GM18498 (cell line): Measurements from ENCODE around the gene HSPB9.

Source experiments
- ATAC-seq: cut with Tn5 transposase; IDR thresholded peaks from one replicate; pipeline ENCODE4 v1.9.1; 2021; ENCODE audit warnings: mild to moderate bottlenecking, moderate library complexity; ENCODE audit not compliant: unreplicated experiment

Gene HSPB9

DNA sequence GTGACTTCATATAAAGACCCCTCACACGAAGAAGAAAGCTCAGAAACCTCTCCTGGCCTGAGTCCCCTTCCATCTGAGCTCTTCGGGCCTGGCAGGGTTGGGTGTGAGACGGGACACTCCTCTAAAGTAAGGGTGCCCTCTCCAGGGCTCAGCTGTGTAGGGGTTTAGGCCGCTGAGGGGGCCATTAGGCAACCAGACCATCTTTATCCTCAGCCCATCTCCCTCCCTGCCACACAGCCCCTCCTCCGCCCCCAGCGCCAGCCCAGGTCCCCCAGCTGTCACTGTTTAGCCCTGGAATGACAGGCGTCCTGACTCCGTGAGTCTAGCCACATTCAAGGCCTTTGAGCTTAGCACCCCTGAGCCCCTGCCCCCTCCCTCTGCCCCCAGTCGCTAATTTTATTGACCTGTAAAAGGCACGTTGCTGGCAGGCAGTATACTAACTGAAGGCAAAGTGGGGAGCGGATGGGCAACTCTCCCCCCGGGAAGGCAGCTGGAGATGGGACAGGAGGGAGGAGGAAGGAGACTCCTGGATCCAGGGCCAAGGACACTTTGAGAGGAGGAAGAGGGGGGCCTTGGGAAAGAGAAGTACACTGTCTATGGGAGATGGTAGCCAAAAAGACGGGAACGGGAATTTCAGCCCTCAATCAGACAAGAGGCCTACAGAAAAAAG is 23.7 kb upstream of the HSPB9 start:
- ATAC-seq: no peak

GRCh38 chr17:42101513-42102292 is 20.9 kb upstream of the HSPB9 start:
- ATAC-seq: no peak

- no peak for ATAC-seq
Measured at GRCh38 chr17:42103221-42103954, 19.2 kb upstream of the HSPB9 start.

DNA sequence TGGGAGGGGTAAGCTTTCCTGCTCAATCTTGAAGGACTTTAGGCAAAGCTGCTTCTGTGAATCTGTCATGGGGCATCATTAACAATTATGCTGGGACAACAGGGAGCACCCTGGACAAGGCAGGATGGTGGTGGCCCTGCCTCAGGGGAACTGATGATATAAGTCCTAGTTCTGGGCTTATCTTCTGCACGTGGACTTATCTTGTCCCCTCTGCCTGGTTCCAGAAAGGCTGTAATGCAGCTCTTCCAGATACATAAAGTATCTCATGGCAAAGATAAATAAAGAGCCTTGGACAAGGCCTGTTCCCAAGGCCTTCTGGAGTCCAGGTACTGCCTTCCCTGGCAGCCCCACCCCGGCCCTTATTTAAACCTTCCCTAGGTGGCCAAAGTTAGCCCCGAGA is 18.3 kb upstream of the HSPB9 start:
- no peak for ATAC-seq

GRCh38 chr17:42106009-42106408 is 16.6 kb upstream of the HSPB9 start:
- no peak for ATAC-seq

GRCh38 chr17:42107124-42107523 is 15.5 kb upstream of the HSPB9 start:
- ATAC-seq: no peak

DNA sequence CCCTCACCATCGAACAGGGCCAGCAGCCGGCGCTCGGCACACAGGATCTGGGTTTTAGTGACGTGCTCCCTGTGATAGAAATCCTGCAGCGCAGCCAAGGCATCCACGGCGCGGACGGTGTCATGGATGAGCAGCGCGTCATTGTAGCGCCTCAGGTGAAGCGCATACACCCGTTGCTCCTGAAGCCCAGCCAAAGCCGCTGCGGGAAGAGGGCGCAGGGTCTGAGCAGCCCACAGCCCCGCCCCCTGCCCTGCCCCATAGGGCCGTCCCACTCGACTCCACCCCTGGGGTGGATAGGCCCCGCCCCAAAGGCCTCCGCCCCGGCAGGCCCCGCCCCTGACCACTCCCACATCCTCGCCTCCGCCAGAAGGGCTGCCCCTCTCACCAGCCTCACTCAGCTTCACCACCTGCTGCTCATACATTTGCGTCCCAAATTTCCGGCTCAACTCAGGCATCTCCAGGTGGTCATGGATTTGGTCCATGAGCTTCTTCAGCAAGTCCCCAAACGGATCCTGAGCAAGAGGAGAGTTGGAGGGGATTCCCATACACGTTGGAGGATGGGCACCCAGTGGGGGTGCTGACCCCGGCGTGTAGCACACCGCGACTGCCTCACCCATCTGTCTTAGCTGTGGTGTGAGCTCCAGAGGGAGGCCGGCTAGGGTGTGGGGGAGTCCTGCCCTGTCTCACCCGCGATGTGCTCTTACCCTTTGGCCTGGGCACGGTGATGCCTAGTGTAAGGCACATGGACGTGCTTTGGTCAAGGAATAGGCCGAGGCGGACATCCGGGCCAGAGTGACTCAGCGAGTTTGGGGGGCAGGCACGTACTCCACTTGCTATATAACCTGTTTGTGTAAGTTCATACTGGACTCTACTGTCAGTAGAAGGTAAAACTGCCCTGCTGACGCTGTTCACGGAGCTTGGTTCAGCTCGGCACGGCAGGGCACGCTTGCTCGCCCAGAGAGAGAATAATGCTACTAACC is 14.7 kb upstream of the HSPB9 start:
- peak; percentile 78 for ATAC-seq

DNA sequence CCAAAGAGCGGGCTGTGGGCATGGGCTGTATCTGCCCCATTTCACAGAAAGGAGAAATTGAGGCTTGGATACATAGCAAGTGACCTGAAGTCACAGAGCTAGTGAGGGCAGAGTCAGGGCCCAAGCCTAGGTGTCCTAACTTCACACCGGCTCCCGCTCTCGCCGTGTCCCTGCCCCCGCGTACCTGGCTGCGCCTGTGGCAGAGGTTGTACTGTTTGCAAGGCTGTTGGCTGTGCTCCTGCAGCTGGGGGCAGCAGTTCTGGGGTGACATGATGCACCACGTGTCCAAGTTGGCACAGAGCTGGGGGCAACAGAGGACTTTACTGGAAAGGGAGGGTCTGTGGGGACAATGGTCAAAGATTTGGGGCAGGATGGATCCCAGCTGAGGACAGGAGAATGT is 13.5 kb upstream of the HSPB9 start:
- ATAC-seq: no peak

DNA sequence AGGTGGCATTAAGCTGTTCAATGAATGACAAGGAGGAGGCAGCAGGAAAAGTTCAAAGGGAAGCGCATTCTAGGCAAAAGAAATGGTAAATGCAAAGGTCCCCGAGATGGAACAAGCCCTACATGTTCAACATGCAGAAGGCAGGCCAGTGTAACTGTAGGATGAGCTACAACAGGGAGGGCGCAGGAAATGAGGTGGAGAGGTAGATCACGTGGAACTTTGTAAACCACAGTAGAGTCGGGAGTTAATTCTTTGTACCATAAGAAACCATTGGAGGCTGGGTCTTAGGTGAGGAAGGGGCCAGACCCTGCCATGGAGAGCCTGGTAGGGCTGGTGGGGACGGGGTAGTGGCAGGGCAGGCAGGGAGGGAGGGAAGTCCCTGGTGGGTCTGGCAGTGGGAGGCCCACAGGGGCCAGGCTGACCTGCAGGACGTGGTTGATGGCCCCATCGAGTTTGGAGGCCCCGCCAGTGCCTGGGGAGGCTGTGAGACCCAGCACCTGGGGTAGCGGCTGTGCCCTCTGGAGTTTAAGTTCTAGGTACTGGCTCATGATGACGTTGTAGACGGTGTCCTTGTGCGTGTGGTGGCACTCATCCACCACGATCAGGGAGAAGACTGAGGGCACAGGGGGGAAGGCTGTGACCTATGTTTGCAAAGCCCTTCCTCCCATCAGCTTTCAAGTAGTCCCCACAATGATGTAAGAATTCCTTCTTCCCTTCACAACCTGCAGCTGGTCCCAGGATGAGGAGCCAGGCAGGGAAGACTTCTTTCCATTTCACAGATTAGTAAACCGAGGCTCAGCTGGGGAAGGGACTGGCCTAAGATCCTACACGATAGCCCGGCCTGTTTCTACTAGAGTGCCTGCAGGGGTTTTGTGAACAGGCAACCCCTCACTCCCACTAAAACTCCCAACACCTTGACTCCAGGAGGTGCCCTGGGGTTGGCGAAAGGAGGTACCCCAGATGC is 12.0 kb upstream of the HSPB9 start:
- no peak for ATAC-seq

DNA sequence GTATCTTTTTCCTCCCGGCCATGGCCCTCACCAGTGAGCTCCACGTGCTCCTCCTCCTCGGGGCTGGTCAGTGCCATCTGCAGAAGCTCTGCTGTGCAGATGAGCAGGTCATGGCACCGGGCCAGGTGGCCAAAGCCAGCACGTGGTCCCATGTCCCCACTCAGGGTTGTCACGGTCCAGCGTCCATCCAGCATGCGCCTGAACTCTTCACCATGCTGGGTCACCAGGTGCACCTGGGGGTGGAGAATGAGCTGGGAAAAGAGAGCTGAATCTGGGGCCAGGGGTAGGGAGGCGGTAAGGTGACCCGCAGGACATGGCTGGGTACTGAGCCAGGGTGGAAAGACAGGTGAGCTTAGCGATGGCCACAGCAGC is 11.4 kb upstream of the HSPB9 start:
- no peak for ATAC-seq

DNA sequence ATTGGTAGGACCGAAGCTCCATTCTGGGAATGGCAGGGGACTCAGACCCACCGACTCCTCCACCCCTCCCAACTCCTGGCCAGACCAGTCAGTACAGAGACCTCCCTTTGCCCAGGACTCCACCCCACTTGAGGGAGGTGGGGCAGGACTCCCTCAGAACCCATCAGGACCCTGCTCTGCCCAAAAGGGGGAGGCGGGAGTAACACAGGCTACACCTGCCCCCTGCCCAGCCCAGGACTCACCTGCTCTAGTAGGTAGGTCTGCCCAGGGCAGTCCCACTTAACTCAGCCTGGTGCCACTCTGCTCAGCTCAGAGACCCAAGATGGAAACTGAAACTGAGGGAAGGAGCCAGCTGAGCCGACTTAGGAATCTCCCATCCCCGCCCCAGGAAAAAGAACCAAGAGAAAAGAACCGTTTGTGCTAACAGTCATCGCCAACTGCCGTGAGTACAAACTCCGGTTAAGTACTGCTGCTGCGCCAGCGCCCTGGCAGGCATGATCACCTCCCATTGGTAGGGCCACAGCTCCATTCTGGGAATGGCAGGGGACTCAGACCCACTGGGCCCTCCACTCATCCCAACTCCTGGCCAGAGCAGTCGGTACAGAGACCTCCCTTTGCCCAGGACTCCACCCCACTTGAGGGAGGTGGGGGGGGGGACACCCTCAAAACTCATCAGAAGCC is 10.6 kb upstream of the HSPB9 start:
- peak; percentile 8 for ATAC-seq

DNA sequence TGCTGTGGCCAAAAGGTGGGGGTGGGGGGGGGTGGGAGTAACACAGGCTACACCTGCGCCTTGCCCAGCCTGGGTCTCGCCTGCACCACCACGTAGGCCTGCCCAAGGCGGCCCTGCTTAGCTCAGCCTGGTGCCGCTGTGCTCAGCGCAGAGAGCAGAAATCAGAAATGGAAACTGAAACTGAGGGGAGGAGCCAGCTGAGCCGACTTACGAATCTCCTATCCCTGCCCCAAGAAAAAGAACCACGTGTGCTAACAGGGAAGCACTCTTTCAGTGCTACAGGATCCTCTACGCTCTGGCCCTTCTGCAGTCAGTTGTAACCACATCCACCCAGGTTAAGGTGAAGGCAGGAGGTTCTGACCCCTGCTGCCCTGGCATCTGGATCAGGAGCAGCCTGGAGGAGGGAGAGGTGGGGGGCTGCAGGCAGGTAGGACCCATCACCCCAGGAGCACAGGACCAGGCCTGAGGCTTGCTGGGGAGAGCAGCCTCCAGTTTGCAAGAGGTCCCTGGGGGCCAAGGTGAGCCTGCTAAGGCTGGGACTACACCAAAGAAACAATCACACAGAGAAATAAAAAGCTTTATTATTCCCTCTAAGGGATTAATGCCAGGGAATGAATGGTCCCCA is 9.9 kb upstream of the HSPB9 start, which contains the start of gene DHX58:
DHX58 (minus strand) TSS at position 163 of the 625 bp plus-strand sequence. CDS start 822 bp downstream, outside the sequence.
- peak; percentile 60 for ATAC-seq

DNA sequence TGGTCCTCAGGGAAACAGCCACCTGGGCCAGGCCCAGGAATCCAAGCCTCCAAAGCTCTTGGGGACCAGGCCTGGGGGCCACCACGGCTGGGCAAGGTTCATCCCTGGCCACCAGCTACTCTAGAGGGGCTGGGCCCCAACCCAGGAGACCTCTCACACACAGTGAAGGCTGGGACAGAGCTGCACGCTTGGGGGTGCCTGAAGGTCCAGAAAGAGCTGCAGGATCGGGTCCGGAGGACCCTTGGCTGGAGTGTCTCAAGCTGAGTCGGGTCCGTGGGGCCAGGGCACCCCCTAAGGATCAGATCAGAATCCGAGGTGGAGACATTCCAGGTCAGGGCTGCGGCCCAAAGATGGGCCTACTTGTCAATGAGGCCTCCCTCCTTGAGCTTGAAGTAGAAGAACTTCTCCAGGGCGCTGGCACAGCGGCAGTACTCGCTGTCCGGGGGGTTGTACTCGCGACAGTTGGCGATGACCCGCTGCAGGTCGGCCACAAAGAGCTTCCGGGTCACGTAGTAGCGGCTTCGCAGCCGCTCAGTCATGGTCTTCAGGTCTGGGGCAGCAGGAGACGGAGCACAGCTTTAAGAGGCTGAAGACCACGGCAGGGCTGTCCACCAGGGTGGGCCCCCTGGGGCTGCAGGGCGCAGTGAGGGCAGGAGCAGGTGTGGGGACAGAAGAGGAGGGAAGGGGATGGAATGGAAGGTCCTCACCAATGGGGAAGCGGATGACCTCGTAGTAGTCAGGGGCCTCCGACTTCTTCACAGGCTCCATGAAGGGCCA is 9.1 kb upstream of the HSPB9 start:
- no peak for ATAC-seq

- ATAC-seq: no peak
Measured at GRCh38 chr17:42114118-42114517, 8.5 kb upstream of the HSPB9 start.

DNA sequence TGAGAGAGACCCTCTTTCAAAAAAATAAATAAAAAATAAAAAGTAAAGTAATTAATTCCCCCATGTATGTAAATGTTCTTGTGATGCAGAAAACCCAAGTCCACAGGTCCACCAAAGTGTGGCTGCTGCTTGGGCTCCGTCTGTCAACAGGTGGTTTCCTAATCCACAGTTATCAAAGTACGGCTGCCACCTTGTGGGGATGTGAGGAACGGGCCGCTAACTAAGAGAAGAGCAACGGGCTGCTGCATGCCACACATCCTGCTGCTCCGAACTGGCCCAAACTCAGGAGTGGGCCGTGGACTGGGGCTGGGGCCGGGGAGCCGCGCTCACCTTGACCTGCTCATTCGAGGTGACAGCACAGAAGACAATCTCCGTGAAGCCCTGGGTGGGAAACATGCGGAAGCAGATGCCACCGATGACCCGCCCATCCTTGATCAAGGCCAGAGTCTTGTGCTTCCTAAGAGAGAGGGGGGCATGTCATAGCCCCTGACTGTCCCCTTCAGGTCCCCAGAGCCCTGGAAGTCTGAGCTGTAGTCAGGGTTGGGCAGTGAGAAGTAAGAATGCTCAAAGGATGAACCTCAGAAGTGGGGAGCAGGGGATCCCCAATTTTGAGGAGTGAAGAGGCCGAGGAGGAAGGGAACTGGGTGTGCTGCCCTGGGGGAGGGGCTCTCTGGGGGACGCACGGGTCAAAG is 5.8 kb upstream of the HSPB9 start:
- peak; percentile 35 for ATAC-seq

DNA sequence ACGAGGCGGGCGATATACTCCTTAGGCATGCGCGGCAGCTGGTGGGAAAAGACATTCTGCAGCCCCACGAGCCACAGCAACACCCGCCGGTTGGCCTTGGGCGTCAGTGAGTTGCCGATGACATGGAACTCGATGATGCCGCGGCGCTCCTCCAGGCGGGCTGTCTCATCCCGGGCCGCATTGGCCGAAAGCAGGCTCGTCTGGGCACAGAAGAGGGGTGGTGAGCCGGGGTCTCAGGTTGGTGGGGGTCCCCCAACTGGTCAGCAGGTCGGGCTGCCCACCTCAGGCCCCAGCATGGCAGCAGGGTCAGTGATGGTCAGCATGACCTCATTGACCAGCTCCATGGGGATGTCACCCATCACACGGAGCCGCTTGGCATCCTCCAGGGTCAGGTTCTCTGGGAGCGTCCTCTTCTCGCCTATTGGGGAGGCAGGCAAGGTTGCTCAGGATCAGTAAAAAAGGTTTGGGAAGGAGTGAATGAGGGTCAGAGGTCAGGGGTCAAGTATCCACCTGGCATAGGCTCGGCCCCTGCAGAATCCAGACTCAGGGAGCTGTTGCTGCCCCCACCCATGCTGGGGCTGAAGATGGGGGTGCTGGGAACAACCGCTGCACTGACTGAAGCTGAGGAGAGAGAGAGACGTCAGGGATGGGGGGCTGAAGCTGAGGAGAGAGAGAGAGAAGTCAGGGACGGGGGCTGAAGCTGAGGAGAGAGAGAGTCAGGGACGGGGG is 5.0 kb upstream of the HSPB9 start:
- no peak for ATAC-seq
